ENCODE data around the gene AGPAT2. TPM values are rescaled to one million over a fixed set of nuclear protein-coding genes. Genes with fewer than 3 reads are reported as not detected.

AGPAT2 gene
- total RNA-seq, 1 donor from 2014 or later = 32.8 TPM

GRCh38 chr9:136626740-136627642, 60.3 kb downstream of the AGPAT2 start:
- no peaks in the 10 kb centered on the region for H3K9me3 Mint-ChIP-seq
- no peak overlapping the region for H3K4me3 Mint-ChIP-seq
- H3K27ac Mint-ChIP-seq = peak overlapping the region; percentile 78
- no peaks in the 10 kb centered on the region for H3K36me3 Mint-ChIP-seq
- H3K27me3 Mint-ChIP-seq (ENCODE audit: low read depth) = no peaks in the 10 kb centered on the region
- peak in 1 of 2 experiments; percentile 19 for DNase-seq (ENCODE audit: low spot score in 2 of 2, unreplicated experiment in 2 of 2)
- TF ChIP-seq, protein P1, sequence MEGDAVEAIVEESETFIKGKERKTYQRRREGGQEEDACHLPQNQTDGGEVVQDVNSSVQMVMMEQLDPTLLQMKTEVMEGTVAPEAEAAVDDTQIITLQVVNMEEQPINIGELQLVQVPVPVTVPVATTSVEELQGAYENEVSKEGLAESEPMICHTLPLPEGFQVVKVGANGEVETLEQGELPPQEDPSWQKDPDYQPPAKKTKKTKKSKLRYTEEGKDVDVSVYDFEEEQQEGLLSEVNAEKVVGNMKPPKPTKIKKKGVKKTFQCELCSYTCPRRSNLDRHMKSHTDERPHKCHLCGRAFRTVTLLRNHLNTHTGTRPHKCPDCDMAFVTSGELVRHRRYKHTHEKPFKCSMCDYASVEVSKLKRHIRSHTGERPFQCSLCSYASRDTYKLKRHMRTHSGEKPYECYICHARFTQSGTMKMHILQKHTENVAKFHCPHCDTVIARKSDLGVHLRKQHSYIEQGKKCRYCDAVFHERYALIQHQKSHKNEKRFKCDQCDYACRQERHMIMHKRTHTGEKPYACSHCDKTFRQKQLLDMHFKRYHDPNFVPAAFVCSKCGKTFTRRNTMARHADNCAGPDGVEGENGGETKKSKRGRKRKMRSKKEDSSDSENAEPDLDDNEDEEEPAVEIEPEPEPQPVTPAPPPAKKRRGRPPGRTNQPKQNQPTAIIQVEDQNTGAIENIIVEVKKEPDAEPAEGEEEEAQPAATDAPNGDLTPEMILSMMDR (IDR thresholded peaks at IDR 0.05; ENCODE audit: unreplicated experiment) = peak; percentile 27
- peaks cover 32% of the 10 kb centered on the region for H3K4me1 Mint-ChIP-seq

GRCh38 chr9:136626066-136626725, 61.1 kb downstream of the AGPAT2 start:
- DNase-seq (ENCODE audit: low spot score in 2 of 2, unreplicated experiment in 2 of 2) = no peak
- no peak overlapping the region for H3K4me3 Mint-ChIP-seq
- H3K27ac Mint-ChIP-seq = no peak overlapping the region
- H3K27me3 Mint-ChIP-seq (ENCODE audit: low read depth) = no peaks in the 10 kb centered on the region
- no peaks in the 10 kb centered on the region for H3K9me3 Mint-ChIP-seq
- peaks cover 35% of the 10 kb centered on the region for H3K4me1 Mint-ChIP-seq
- TF ChIP-seq, protein P1 (IDR thresholded peaks at IDR 0.05; ENCODE audit: unreplicated experiment) = no peak
- no peaks in the 10 kb centered on the region for H3K36me3 Mint-ChIP-seq

DNA sequence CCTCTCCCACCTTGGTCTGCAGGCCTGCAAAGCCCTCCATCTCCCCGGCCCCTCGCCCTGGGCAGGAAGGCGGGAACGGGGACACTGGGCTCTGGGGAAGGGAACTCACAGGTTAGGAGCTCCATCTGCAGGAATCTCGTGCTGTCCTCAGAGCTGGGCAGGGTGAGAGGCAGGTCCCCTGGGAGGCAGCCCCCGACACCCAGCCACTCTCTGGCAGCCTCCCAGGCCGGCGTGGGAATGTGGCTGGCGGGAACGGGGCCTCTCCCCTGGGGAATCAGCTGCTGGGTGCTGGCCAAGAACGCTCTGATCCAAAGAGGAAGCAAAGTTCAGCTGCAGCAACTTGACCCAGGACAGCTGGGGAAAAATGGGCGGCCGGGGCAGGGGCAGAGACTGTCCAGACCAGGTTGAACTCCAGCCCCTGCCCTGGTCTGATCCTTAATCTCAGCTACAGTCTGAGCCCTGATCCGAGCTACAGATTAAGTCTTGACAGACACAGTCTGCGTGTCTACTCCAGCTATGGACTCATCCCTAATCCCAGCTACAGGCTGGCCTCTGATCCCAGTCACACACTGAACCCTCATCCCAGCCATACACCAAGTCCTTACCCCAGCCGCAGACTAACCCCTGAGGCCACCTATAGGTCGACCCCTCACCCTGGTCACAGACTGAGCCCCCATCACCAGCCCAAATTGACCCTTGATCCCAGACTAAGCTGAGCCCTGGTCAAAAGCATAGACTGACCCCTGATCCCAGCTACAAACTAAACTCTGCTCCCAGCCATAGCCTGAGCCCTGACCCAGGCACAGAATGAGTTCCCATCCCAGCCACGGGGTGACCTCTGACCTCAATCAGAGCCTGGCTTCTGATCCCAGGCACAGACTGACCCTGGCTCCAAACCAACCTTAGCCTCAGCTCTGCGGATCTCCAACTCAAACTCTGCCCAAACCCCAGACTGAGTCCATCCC, 61.9 kb downstream of the AGPAT2 start:
- Mint-ChIP-seq H3K27ac (peak overlapping the region; percentile 74), H3K9me3 (no peaks in the 10 kb centered on the region), H3K27me3 (ENCODE audit: low read depth) (no peaks in the 10 kb centered on the region), H3K4me3 (no peak overlapping the region), H3K36me3 (no peaks in the 10 kb centered on the region), H3K4me1 (peaks cover 38% of the 10 kb centered on the region)
- peak; percentile 73 to 83 for DNase-seq (ENCODE audit: low spot score in 2 of 2, unreplicated experiment in 2 of 2)
- TF ChIP-seq, protein P1 (IDR thresholded peaks at IDR 0.05; ENCODE audit: unreplicated experiment) = no peak

GRCh38 chr9:136624184-136624951, 62.9 kb downstream of the AGPAT2 start:
- Mint-ChIP-seq H3K9me3 (no peaks in the 10 kb centered on the region), H3K36me3 (no peaks in the 10 kb centered on the region), H3K27ac (no peak overlapping the region), H3K4me1 (peaks cover 40% of the 10 kb centered on the region), H3K4me3 (no peak overlapping the region), H3K27me3 (ENCODE audit: low read depth) (no peaks in the 10 kb centered on the region)
- peak in 1 of 2 experiments; percentile 14 for DNase-seq (ENCODE audit: low spot score in 2 of 2, unreplicated experiment in 2 of 2)
- TF ChIP-seq, protein P1 (IDR thresholded peaks at IDR 0.05; ENCODE audit: unreplicated experiment) = no peak

- TF ChIP-seq, protein P1 (IDR thresholded peaks at IDR 0.05; ENCODE audit: unreplicated experiment) = no peak
- Mint-ChIP-seq H3K4me1 (peaks cover 40% of the 10 kb centered on the region), H3K36me3 (no peaks in the 10 kb centered on the region), H3K27me3 (ENCODE audit: low read depth) (no peaks in the 10 kb centered on the region), H3K4me3 (no peak overlapping the region), H3K9me3 (no peaks in the 10 kb centered on the region), H3K27ac (no peak overlapping the region)
- DNase-seq (ENCODE audit: low spot score in 2 of 2, unreplicated experiment in 2 of 2) = peak in 1 of 2 experiments; percentile 37
Observed at GRCh38 chr9:136623842-136624183, 63.4 kb downstream of the AGPAT2 start.
